ENCODE measurements around the gene SERP1.

The SERP1 gene

GRCh38 chr3:150497956-150498355 is 48.3 kb downstream of the SERP1 start:
- ChIA-PET CTCF (interaction anchor here (0.6 kb wide), 1 partner anchor 794 kb away, joined by 3 read pairs; no protein-coding TSS in a partner anchor), POLR2A (ENCODE audit: low non-redundant PET) (no interaction called here)
- DNase-seq (ENCODE audit: low spot score) = peak; percentile 36
- no peak overlapping the region for H3K27ac ChIP-seq
- no peak for TF ChIP-seq CTCF (conservative IDR thresholded peaks at IDR 0.05; ENCODE audit: low read depth)

GRCh38 chr3:150495563-150496168 is 50.6 kb downstream of the SERP1 start:
- peak; percentile 56 for DNase-seq (ENCODE audit: low spot score)
- H3K27ac ChIP-seq = no peak overlapping the region
- ChIA-PET CTCF (interaction anchor here (0.6 to 2.7 kb wide), 15 partner anchors 8 to 493 kb away, joined by 3 to 22 read pairs (median 4); partner anchors contain the start of gene TSC22D2), POLR2A (ENCODE audit: low non-redundant PET) (interaction anchor here (1.0 kb wide), 1 partner anchor 86 kb away, joined by 3 read pairs; no protein-coding TSS in a partner anchor)
- peak; percentile 74 for TF ChIP-seq CTCF (conservative IDR thresholded peaks at IDR 0.05; ENCODE audit: low read depth)

GRCh38 chr3:150495149-150495548 is 51.1 kb downstream of the SERP1 start:
- DNase-seq (ENCODE audit: low spot score) = no peak
- no peak overlapping the region for H3K27ac ChIP-seq
- ChIA-PET POLR2A (ENCODE audit: low non-redundant PET) (interaction anchor here (1.0 kb wide), 1 partner anchor 85 kb away, joined by 3 read pairs; no protein-coding TSS in a partner anchor), CTCF (interaction anchor here (0.6 to 2.7 kb wide), 15 partner anchors 9 to 492 kb away, joined by 3 to 22 read pairs (median 4); partner anchors contain the start of gene TSC22D2)
- TF ChIP-seq CTCF (conservative IDR thresholded peaks at IDR 0.05; ENCODE audit: low read depth) = no peak

- CTCF ChIA-PET = interaction anchor here (0.7 to 2.7 kb wide), 3 partner anchors 9 to 85 kb away, joined by 3 to 22 read pairs (median 4); partner anchors contain the start of gene TSC22D2
- POLR2A ChIA-PET (ENCODE audit: low non-redundant PET) = no interaction called here
- H3K27ac ChIP-seq = no peak overlapping the region
- no peak for TF ChIP-seq CTCF (conservative IDR thresholded peaks at IDR 0.05; ENCODE audit: low read depth)
- no peak for DNase-seq (ENCODE audit: low spot score)
Observed at GRCh38 chr3:150494411-150494977, 51.8 kb downstream of the SERP1 start.

Data from RWPE1 (cell line).